Body of pancreas (tissue), 4 donors: ENCODE data around the gene LRRK1. TPM values are rescaled to one million over a fixed set of nuclear protein-coding genes. Genes with fewer than 3 reads are reported as not detected.

Experiments used
- ATAC-seq: fragments of 150-250 bp; one replicate; pipeline ENCODE4 v1.9.1; 2016
- DNase-seq, 4 donors: peaks; one replicate each; pipeline ENCODE4 v3.0.0-alpha.2; 2019
- H3K27ac ChIP-seq, 4 donors: fragments of 200-600 bp; sonication (generic); 1 replicate in 3 of 4; 2 replicates in 1 of 4; pipeline versions ENCODE4 v1.5.1 to v1.6.1; 2016 to 2019; ENCODE audit warnings: mild to moderate bottlenecking in 1 of 4, mixed read lengths in 1 of 4, moderate library complexity in 1 of 4
- H3K27me3 ChIP-seq, 2 donors: fragments of 200-600 bp; sonication (generic); one replicate each; pipeline ENCODE4 v1.6.0; 2016; ENCODE audit warnings: mild to moderate bottlenecking in 1 of 2
- H3K36me3 ChIP-seq, 2 donors: fragments of 200-600 bp; sonication (generic); replicated peaks in 1 of 2; 2 replicates each; pipeline ENCODE4 v1.5.1; 2016; ENCODE audit warnings: low read depth in 2 of 2; ENCODE audit not compliant: insufficient read depth in 1 of 2
- H3K4me1 ChIP-seq: fragments of 200-600 bp; sonication (generic); one replicate; pipeline ENCODE4 v1.6.0; 2016
- H3K4me3 ChIP-seq, 2 donors: fragments of 200-600 bp; sonication (generic); 1 replicate in 1 of 2; 2 replicates in 1 of 2; pipeline ENCODE4 v1.5.1; 2016 to 2019
- H3K9me3 ChIP-seq, 3 donors: fragments of 200-600 bp; sonication (generic); 1 replicate in 2 of 3; 2 replicates in 1 of 3; pipeline ENCODE4 v1.5.1; 2016
- CTCF ChIP-seq, 7 experiments: fragments of 450-650 bp in 4 of 7; fragments of 200-600 bp in 3 of 7; sonication (generic) in 3 of 7; IDR thresholded peaks; one replicate each; pipeline ENCODE4 v1.5.1; 2016 to 2019; ENCODE audit warnings: antibody characterized with exemption in 7 of 7
- POLR2A ChIP-seq, 3 donors: fragments of 450-650 bp; IDR thresholded peaks; one replicate each; pipeline ENCODE4 v1.6.1; 2016; ENCODE audit warnings: antibody characterized with exemption in 3 of 3, mild to moderate bottlenecking in 2 of 3
- WGBS, 2 donors: methylation state at CpG; one replicate each; pipeline ENCODE4 v1.1.5; 2017; 5-methylcytosine and 5-hydroxymethylcytosine counted together
- intact Hi-C: fragments of 100-400 bp; cut with DNase I; formaldehyde crosslinking; loops from one replicate; pipeline ENCODE4 v1.15.1; 2023
- total RNA-seq, 2 donors: library from RNA; depleted of rRNA; stranded (reverse); fragments of >200 nt; gene quantifications; one replicate each; pipeline ENCODE4 v1.1.0, GENCODE V29; 2016

Gene LRRK1
- total RNA-seq, 2 donors from 2014 or later: 12.2 to 14.0 TPM

DNA sequence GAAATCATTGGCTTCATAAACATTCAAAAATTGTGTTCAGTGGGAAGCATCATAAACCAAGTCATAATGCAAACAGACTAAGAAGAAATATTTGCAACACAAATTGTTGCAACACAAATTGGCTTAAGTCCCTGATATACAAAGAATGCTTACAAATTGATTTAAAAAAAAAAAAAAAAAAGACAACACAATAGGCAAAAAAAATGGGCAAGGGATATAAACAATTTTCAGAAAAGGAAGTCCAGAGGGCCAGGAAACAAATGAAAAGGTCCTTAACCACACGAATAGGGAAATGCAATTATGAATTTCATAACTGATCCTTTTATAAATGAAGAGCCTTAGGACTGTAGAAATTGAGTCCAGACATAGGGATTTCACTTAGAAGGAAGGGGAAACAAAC is 98.9 kb downstream of the LRRK1 start:
- intact Hi-C loops: no loop called here
- Histone ChIP-seq H3K36me3 (no peaks in the 10 kb centered on the region), H3K27ac (no peak overlapping the region), H3K4me1 (no peaks in the 10 kb centered on the region), H3K27me3 (no peaks in the 10 kb centered on the region), H3K9me3 (no peaks in the 10 kb centered on the region), H3K4me3 (no peak overlapping the region)
- 53 to 75% methylated on average over 1 of the region's 1 CpG for WGBS, 2 donors
- DNase-seq (no peak), ATAC-seq (no peak)
- TF ChIP-seq POLR2A (IDR thresholded peaks at IDR 0.05) (no peak), CTCF (IDR thresholded peaks at IDR 0.05) (no peak)

DNA sequence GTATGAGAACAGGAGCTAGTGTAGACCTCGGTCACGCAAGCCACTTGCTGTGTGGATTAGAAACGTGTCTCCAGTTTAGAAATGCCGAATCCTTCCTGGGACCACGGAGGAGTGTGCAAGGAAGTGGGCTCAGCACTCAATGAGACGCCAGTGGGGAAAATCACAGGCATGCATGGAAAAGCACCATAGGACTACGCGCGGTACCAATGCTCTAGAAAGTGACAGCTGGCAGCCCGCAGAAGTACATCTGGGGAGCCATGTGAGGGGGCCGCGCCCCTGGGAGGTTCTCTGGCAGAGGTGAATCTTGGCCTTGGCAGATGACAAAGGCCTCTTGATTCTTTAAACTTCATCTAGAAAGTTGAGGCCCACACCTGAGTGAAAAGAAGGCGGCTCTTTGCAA is 99.3 kb downstream of the LRRK1 start:
- TF ChIP-seq POLR2A (IDR thresholded peaks at IDR 0.05) (no peak), CTCF (IDR thresholded peaks at IDR 0.05) (no peak)
- H3K4me3 ChIP-seq: no peak overlapping the region
- H3K27ac ChIP-seq: no peak overlapping the region
- intact Hi-C loops: no loop called here
- DNase-seq: no peak
- H3K4me1 ChIP-seq: no peaks in the 10 kb centered on the region
- WGBS, 2 donors: 84 to 89% methylated on average over 13 of the region's 13 CpGs
- no peaks in the 10 kb centered on the region for H3K36me3 ChIP-seq
- no peaks in the 10 kb centered on the region for H3K27me3 ChIP-seq
- no peak for ATAC-seq
- no peaks in the 10 kb centered on the region for H3K9me3 ChIP-seq

DNA sequence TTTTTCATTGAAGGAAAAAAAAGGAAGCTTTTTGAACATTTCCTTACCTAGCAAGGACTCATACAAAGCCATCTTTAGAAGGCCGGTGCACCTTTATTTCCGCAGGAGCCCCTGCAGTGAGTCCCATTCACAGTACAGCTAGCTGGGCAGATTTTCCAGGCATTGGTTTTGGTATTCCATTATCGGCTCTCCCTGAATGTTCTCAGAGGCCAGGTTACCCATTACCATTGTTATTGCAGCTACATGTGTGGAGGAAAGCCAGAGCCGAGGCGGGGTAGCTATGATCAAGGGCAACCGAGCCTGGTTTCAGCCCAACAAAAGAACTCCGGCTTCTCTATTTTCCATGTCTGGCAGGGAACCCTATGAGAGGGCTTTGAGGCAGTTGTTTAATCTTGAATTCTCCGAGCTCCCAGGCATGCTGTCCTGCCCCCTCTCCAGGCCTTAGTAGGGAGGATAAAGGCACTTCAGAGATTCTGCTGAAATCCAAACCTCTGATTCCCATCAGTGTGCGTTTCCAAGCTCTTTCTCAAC is 100.3 kb downstream of the LRRK1 start:
- ATAC-seq (no peak), DNase-seq (no peak)
- no peaks in the 10 kb centered on the region for H3K9me3 ChIP-seq
- intact Hi-C loops: no loop called here
- 80 to 92% methylated on average over 9 of the region's 9 CpGs for WGBS, 2 donors
- H3K27ac ChIP-seq: no peak overlapping the region
- no peak for TF ChIP-seq POLR2A (IDR thresholded peaks at IDR 0.05)
- no peak for TF ChIP-seq CTCF (IDR thresholded peaks at IDR 0.05)
- no peaks in the 10 kb centered on the region for H3K4me1 ChIP-seq
- H3K4me3 ChIP-seq: no peak overlapping the region
- H3K27me3 ChIP-seq: no peaks in the 10 kb centered on the region
- H3K36me3 ChIP-seq: no peaks in the 10 kb centered on the region

GRCh38 chr15:101020451-101020850 is 101.3 kb downstream of the LRRK1 start:
- ATAC-seq: no peak

More at GRCh38 chr15:101020451-101020850, 101.3 kb downstream of the LRRK1 start:
- no peak overlapping the region for H3K27ac ChIP-seq
- no peak overlapping the region for H3K4me3 ChIP-seq
- TF ChIP-seq CTCF (IDR thresholded peaks at IDR 0.05) (no peak), POLR2A (IDR thresholded peaks at IDR 0.05) (no peak)
- H3K9me3 ChIP-seq: no peaks in the 10 kb centered on the region
- no peaks in the 10 kb centered on the region for H3K36me3 ChIP-seq
- no peaks in the 10 kb centered on the region for H3K4me1 ChIP-seq
- WGBS, 2 donors: 84 to 92% methylated on average over 5 of the region's 5 CpGs
- DNase-seq: no peak
- intact Hi-C loops: no loop called here
- H3K27me3 ChIP-seq: no peaks in the 10 kb centered on the region
